CD4-positive, alpha-beta memory T cell (primary cell): Measurements from ENCODE around the gene PLCG1. TPM values are rescaled to one million over a fixed set of nuclear protein-coding genes. Genes with fewer than 3 reads are reported as not detected.

ENCODE experiments used
- CTCF ChIA-PET: fragments of 350-600 bp; sonication (Branson Sonifier 250); formaldehyde crosslinking; loops from one replicate; lab custom pipeline; 2021; ENCODE audit warnings: inconsistent platforms; ENCODE audit not compliant: partially characterized antibody; lab: Charles Lee
- POLR2A ChIA-PET: fragments of 350-600 bp; sonication (Branson Sonifier 250); formaldehyde crosslinking; loops from one replicate; lab custom pipeline; 2021; ENCODE audit not compliant: partially characterized antibody; lab: Charles Lee
- DNase-seq, 5 donors: peaks; one replicate each; pipeline versions ENCODE4 v3.0.0 to v3.0.0-alpha.2; 2020 to 2022; ENCODE audit warnings: mixed read lengths in 1 of 5
- H3K27ac ChIP-seq: one replicate; pipeline ENCODE4 v1.7.0; 2013; ENCODE audit warnings: low read depth, low read length
- H3K27me3 ChIP-seq: 2 replicates; pipeline ENCODE4 v1.7.0; 2013; ENCODE audit warnings: mild to moderate bottlenecking, low read length, moderate library complexity; ENCODE audit not compliant: insufficient read depth
- H3K36me3 ChIP-seq: 2 replicates; pipeline ENCODE4 v1.7.0; 2013; ENCODE audit warnings: mild to moderate bottlenecking, low read length, moderate library complexity; ENCODE audit not compliant: insufficient read depth
- H3K4me1 ChIP-seq: 2 replicates; pipeline ENCODE4 v1.7.0; 2013; ENCODE audit warnings: mild to moderate bottlenecking, low read length, moderate library complexity; ENCODE audit not compliant: insufficient read depth
- H3K4me3 ChIP-seq, 2 donors: one replicate each; pipeline ENCODE4 v1.7.0; 2013; ENCODE audit warnings: low read length in 2 of 2, mild to moderate bottlenecking in 1 of 2
- H3K9me3 ChIP-seq, 2 donors: one replicate each; pipeline ENCODE4 v1.7.0; 2013; ENCODE audit warnings: low read length in 2 of 2, control low read depth in 1 of 2; ENCODE audit not compliant: control insufficient read depth in 1 of 2
- H3K27ac Mint-ChIP-seq, 7 donors: one replicate each; pipeline ENCODE4 v1.8.0; 2020 to 2021; ENCODE audit warnings: mixed read lengths in 7 of 7, mild to moderate bottlenecking in 6 of 7, inconsistent platforms in 3 of 7, moderate library complexity in 3 of 7
- H3K27me3 Mint-ChIP-seq, 2 donors: one replicate each; pipeline ENCODE4 v1.8.0; 2020 to 2021; ENCODE audit warnings: mixed read lengths in 2 of 2
- H3K36me3 Mint-ChIP-seq, 2 donors: one replicate each; pipeline ENCODE4 v1.8.0; 2020 to 2021; ENCODE audit warnings: mixed read lengths in 2 of 2, inconsistent platforms in 1 of 2, mild to moderate bottlenecking in 1 of 2
- H3K4me1 Mint-ChIP-seq, 4 donors: one replicate each; pipeline ENCODE4 v1.8.0; 2020 to 2021; ENCODE audit warnings: mixed read lengths in 4 of 4, mild to moderate bottlenecking in 1 of 4
- H3K4me3 Mint-ChIP-seq, 8 donors: one replicate each; pipeline ENCODE4 v1.8.0; 2020 to 2021; ENCODE audit warnings: mixed read lengths in 8 of 8, mild to moderate bottlenecking in 7 of 8, moderate library complexity in 6 of 8, inconsistent platforms in 3 of 8
- H3K9me3 Mint-ChIP-seq, 8 donors: one replicate each; pipeline ENCODE4 v1.8.0; 2020 to 2021; ENCODE audit warnings: mixed read lengths in 8 of 8, mild to moderate bottlenecking in 5 of 8, inconsistent platforms in 3 of 8, moderate library complexity in 1 of 8
- intact Hi-C: fragments of 100-400 bp; cut with micrococcal nuclease; formaldehyde crosslinking; loops from one replicate; pipeline ENCODE4 v1.15.1; 2023
- polyA plus RNA-seq, 2 donors: library from polyadenylated mRNA; unstranded; fragments of 300-500 nt; fragmentation: Illumina TruSeq; gene quantifications; one replicate each; pipeline ENCODE4 v1.2.3, GENCODE V29; 2021
- total RNA-seq, 2 experiments: library from RNA; stranded (reverse); gene quantifications; one replicate each; pipeline ENCODE4 v1.2.3, GENCODE V29; 2021

PLCG1 gene
- total and polyA plus RNA-seq, 4 experiments from 2014 or later = 22.8 to 320 (median 194) TPM

- Mint-ChIP-seq H3K36me3 (peaks cover 15 to 47% of the 10 kb centered on the region in 2 donors), H3K4me1 (no peaks in the 10 kb centered on the region), H3K4me3 (peak overlapping the region in 1 of 8 donors; percentile 32), H3K9me3 (peaks cover 0 to 18% (median 11%) of the 10 kb centered on the region in 8 donors), H3K27me3 (peaks cover 0 to 3% of the 10 kb centered on the region in 2 donors), H3K27ac (no peak overlapping the region)
- no peaks in the 10 kb centered on the region for H3K27me3 ChIP-seq
- H3K4me1 ChIP-seq = no peaks in the 10 kb centered on the region
- no peaks in the 10 kb centered on the region for H3K36me3 ChIP-seq
- intact Hi-C loops = no loop called here
- no peak overlapping the region for H3K27ac ChIP-seq
- DNase-seq = no peak
- H3K4me3 ChIP-seq = no peak overlapping the region
- ChIA-PET POLR2A (no interaction called here), CTCF (interaction anchor here (1.7 to 2.1 kb wide), 3 partner anchors 22 to 67 kb away, joined by 3 to 7 read pairs (median 7); no protein-coding TSS in a partner anchor)
- no peaks in the 10 kb centered on the region for H3K9me3 ChIP-seq
Measured at GRCh38 chr20:41202426-41202825, 65.1 kb downstream of the PLCG1 start.

DNA sequence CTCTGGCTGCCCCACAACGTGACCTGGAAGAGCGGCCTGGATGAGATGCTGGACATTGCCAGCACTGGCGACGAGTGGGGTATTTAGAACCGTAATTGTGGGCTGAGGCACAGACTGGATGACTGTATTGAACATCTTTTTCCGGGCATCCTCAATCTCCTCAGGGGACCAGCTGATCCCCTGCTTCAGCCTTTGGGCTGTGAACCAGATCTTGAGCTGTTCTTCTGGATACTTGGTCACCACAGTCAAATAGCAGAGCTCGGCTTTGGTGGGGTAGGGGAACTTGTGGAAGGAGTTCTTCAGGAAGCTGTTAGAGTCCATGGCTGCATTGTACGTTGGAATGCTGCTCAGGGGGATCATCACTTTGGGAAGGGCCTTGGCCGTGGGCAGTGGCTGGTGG, 66.3 kb downstream of the PLCG1 start:
- Mint-ChIP-seq H3K9me3 (peaks cover 0 to 14% (median 9%) of the 10 kb centered on the region in 8 donors), H3K36me3 (peaks cover 11 to 44% of the 10 kb centered on the region in 2 donors), H3K27me3 (peaks cover 0 to 3% of the 10 kb centered on the region in 2 donors), H3K4me1 (no peaks in the 10 kb centered on the region), H3K27ac (no peak overlapping the region), H3K4me3 (no peak overlapping the region)
- Histone ChIP-seq H3K27me3 (no peaks in the 10 kb centered on the region), H3K4me1 (no peaks in the 10 kb centered on the region), H3K27ac (no peak overlapping the region), H3K4me3 (no peak overlapping the region), H3K9me3 (no peaks in the 10 kb centered on the region), H3K36me3 (no peaks in the 10 kb centered on the region)
- ChIA-PET CTCF (interaction anchor here (1.4 kb wide), 1 partner anchor 31 kb away, joined by 4 read pairs; no protein-coding TSS in a partner anchor), POLR2A (no interaction called here)
- DNase-seq = no peak
- intact Hi-C loops = no loop called here

DNA sequence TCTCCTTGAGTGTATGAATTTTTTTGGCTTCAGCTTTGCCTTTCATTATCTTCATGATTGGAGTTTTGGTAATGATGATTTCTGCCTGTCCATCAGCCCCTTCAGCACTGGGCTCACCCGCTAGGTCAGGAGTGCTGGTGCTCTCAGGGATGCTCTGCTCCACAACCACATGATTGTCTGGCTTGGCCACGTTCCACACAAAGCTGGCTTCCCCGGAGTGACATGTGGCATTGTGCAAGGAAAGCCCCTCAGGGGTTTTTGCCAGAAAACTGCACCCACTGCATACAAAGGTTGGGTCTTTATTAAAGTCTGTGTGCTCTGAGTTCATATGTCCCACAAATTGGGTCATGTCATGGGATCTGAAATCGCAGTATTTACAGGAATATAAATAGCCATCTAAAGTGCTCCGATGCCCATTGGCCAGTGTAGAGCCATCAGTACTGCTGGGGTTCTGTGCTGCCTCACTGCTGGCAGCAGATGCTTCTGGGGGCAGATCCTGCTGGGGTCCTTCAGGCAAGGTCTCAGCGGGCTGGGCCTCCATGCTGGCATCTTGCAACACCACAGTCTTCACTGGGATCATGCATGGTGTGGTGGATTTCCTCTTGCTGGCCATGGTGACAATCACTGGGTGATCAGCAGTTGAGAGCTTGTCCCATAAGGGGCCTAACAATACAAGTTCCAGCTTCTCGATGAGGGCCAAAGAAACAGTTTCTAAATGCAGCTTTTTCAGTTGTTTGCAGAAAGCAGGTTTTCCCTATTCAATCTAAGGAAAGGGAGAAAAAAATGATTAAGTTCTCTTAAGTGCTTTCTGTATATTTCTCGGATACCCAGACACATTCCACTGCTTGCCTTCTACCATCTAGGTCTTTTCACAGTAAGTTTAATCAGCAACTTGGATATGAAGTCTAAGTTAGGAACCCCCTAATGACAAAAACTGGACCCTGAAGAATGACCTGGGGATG, 67.2 kb downstream of the PLCG1 start:
- intact Hi-C loops = no loop called here
- Mint-ChIP-seq H3K4me3 (no peak overlapping the region), H3K4me1 (no peaks in the 10 kb centered on the region), H3K9me3 (peaks cover 0 to 9% (median 2%) of the 10 kb centered on the region in 8 donors), H3K27ac (peak overlapping the region in 2 of 7 donors; percentile 29 to 46), H3K36me3 (peaks cover 6 to 37% of the 10 kb centered on the region in 2 donors), H3K27me3 (peaks cover 0 to 3% of the 10 kb centered on the region in 2 donors)
- ChIA-PET POLR2A (no interaction called here), CTCF (interaction anchor here (1.4 kb wide), 1 partner anchor 32 kb away, joined by 4 read pairs; no protein-coding TSS in a partner anchor)
- Histone ChIP-seq H3K36me3 (no peaks in the 10 kb centered on the region), H3K9me3 (no peaks in the 10 kb centered on the region), H3K27me3 (no peaks in the 10 kb centered on the region), H3K27ac (no peak overlapping the region), H3K4me1 (no peaks in the 10 kb centered on the region), H3K4me3 (no peak overlapping the region)
- no peak for DNase-seq

GRCh38 chr20:41205313-41205712, 68.0 kb downstream of the PLCG1 start:
- Histone ChIP-seq H3K27ac (no peak overlapping the region), H3K4me3 (no peak overlapping the region), H3K9me3 (no peaks in the 10 kb centered on the region), H3K27me3 (no peaks in the 10 kb centered on the region), H3K36me3 (no peaks in the 10 kb centered on the region), H3K4me1 (no peaks in the 10 kb centered on the region)
- Mint-ChIP-seq H3K4me1 (no peaks in the 10 kb centered on the region), H3K27me3 (peaks cover 0 to 3% of the 10 kb centered on the region in 2 donors), H3K4me3 (no peak overlapping the region), H3K9me3 (peaks cover 0 to 4% (median 0%) of the 10 kb centered on the region in 8 donors), H3K27ac (no peak overlapping the region), H3K36me3 (peaks cover 1 to 33% of the 10 kb centered on the region in 2 donors)
- no peak for DNase-seq
- ChIA-PET POLR2A (no interaction called here), CTCF (no interaction called here)
- intact Hi-C loops = no loop called here

DNA sequence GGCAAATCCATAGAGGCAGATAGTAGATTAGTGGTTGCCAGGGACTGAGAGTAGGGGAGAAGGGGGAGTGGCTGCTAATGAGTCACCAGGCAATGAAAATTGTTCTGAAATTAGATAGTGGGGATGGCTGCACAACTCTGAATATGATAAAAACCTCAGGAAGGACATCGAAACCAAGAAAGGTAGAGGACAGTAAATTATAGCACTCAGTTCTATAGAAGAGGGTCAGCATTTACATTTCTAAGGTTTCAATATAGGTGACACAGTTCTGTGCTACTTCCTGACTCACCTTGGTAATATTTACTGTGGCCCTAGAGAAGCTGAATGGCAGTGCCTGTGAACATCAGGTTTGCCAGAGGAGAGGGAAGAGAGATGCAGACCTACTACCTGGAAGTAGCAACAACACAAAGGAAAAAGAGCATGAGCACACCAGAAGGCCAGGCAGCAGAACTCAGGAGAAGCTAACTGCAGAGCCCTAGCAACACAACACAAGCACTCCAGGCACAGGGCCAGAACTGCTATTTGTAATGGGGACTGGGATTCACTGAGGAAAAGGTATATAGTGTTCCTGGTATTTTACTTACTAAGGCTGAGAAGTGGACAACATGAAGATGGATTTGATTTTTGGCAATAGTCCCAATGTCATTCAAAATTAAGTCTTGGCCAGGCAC, 75.9 kb downstream of the PLCG1 start:
- Histone ChIP-seq H3K9me3 (no peaks in the 10 kb centered on the region), H3K4me3 (no peak overlapping the region), H3K27me3 (no peaks in the 10 kb centered on the region), H3K27ac (no peak overlapping the region), H3K4me1 (no peaks in the 10 kb centered on the region), H3K36me3 (no peaks in the 10 kb centered on the region)
- peak overlapping the region in 4 of 7 donors; percentile 0 to 67 (median 12) for H3K27ac Mint-ChIP-seq
- ChIA-PET POLR2A (no interaction called here), CTCF (no interaction called here)
- H3K27me3 Mint-ChIP-seq = no peaks in the 10 kb centered on the region
- H3K4me1 Mint-ChIP-seq = peaks cover 0 to 4% (median 4%) of the 10 kb centered on the region in 4 donors
- no peak for DNase-seq
- H3K36me3 Mint-ChIP-seq = no peaks in the 10 kb centered on the region
- intact Hi-C loops = no loop called here
- H3K4me3 Mint-ChIP-seq = no peak overlapping the region
- H3K9me3 Mint-ChIP-seq = no peaks in the 10 kb centered on the region

GRCh38 chr20:41214202-41214601, 76.9 kb downstream of the PLCG1 start:
- no peak overlapping the region for H3K27ac Mint-ChIP-seq
- ChIA-PET CTCF (no interaction called here), POLR2A (no interaction called here)
- H3K9me3 ChIP-seq = no peaks in the 10 kb centered on the region
- no peak overlapping the region for H3K27ac ChIP-seq
- no peaks in the 10 kb centered on the region for H3K9me3 Mint-ChIP-seq
- H3K36me3 Mint-ChIP-seq = no peaks in the 10 kb centered on the region
- intact Hi-C loops = no loop called here
- H3K4me3 Mint-ChIP-seq = no peak overlapping the region
- no peak overlapping the region for H3K4me3 ChIP-seq
- no peaks in the 10 kb centered on the region for H3K4me1 ChIP-seq
- H3K4me1 Mint-ChIP-seq = peaks cover 0 to 4% (median 4%) of the 10 kb centered on the region in 4 donors
- no peaks in the 10 kb centered on the region for H3K27me3 Mint-ChIP-seq
- H3K27me3 ChIP-seq = no peaks in the 10 kb centered on the region
- no peaks in the 10 kb centered on the region for H3K36me3 ChIP-seq
- no peak for DNase-seq

- Histone ChIP-seq H3K27me3 (no peaks in the 10 kb centered on the region), H3K9me3 (no peaks in the 10 kb centered on the region), H3K4me3 (no peak overlapping the region), H3K4me1 (no peaks in the 10 kb centered on the region), H3K27ac (no peak overlapping the region), H3K36me3 (no peaks in the 10 kb centered on the region)
- DNase-seq = no peak
- ChIA-PET CTCF (no interaction called here), POLR2A (no interaction called here)
- Mint-ChIP-seq H3K27ac (no peak overlapping the region), H3K9me3 (no peaks in the 10 kb centered on the region), H3K27me3 (no peaks in the 10 kb centered on the region), H3K36me3 (no peaks in the 10 kb centered on the region), H3K4me3 (no peak overlapping the region), H3K4me1 (peaks cover 0 to 4% (median 4%) of the 10 kb centered on the region in 4 donors)
- intact Hi-C loops = no loop called here
Measured at GRCh38 chr20:41214666-41215065, 77.3 kb downstream of the PLCG1 start.
